HepG2 (cell line): ENCODE results near the gene GCNT4.

Experiments used
- ARNTL ChIP-seq: sonication (generic); formaldehyde crosslinking; IDR thresholded peaks from 2 replicates; pipeline ENCODE4 v1.4.0; 2020; ENCODE audit warnings: mild to moderate bottlenecking, missing genetic modification reagents
- CBX5 ChIP-seq: sonication (generic); formaldehyde crosslinking; IDR thresholded peaks from 2 replicates; pipeline ENCODE4 v1.4.0; 2020; ENCODE audit warnings: missing genetic modification reagents, borderline replicate concordance
- GABPB1 ChIP-seq: IDR thresholded peaks from 2 replicates; pipeline ENCODE4 v1.6.1; 2016; ENCODE audit warnings: mild to moderate bottlenecking, missing genetic modification reagents, moderate library complexity, missing compliant biosample characterization
- NBN ChIP-seq: fragments of 450-650 bp; conservative IDR thresholded peaks from 2 replicates; pipeline ENCODE4 v1.6.1; 2017
- NFIC ChIP-seq: IDR thresholded peaks from 2 replicates; pipeline ENCODE4 v1.6.1; 2012; ENCODE audit warnings: mild to moderate bottlenecking, low read length, inconsistent platforms
- REL ChIP-seq: sonication (generic); formaldehyde crosslinking; conservative IDR thresholded peaks from 2 replicates; pipeline ENCODE4 v1.8.0; 2022; ENCODE audit warnings: mild to moderate bottlenecking, missing genetic modification reagents, moderate library complexity
- SALL1 ChIP-seq: sonication (generic); formaldehyde crosslinking; IDR thresholded peaks from 2 replicates; pipeline ENCODE4 v1.8.0; 2022; ENCODE audit warnings: mild to moderate bottlenecking, missing genetic modification reagents
- SMAD1 ChIP-seq: sonication (generic); formaldehyde crosslinking; IDR thresholded peaks from 2 replicates; pipeline ENCODE4 v1.4.0; 2020; ENCODE audit warnings: missing genetic modification reagents, low read depth, mild to moderate bottlenecking, borderline replicate concordance
- STAT5B ChIP-seq: sonication (generic); formaldehyde crosslinking; IDR thresholded peaks from 2 replicates; pipeline ENCODE4 v1.4.0; 2020; ENCODE audit warnings: missing genetic modification reagents
- SUZ12 ChIP-seq: fragments of 150-350 bp; IDR thresholded peaks from 2 replicates; pipeline ENCODE4 v1.6.1; 2014; ENCODE audit warnings: low read depth, low read length
- ZNF274 ChIP-seq: sonication (generic); formaldehyde crosslinking; IDR thresholded peaks from 2 replicates; pipeline ENCODE4 v1.5.1; 2020; ENCODE audit warnings: mild to moderate bottlenecking, missing genetic modification reagents
- ZNF510 ChIP-seq: sonication (generic); formaldehyde crosslinking; IDR thresholded peaks from 2 replicates; pipeline ENCODE4 v1.4.0; 2020; ENCODE audit warnings: low read depth, mild to moderate bottlenecking, missing genetic modification reagents
- TF ChIP-seq, protein P1 (sequence below): sonication (generic); formaldehyde crosslinking; IDR thresholded peaks from 2 replicates; pipeline ENCODE4 v1.5.0; 2020; ENCODE audit warnings: mild to moderate bottlenecking, missing genetic modification reagents, moderate library complexity
- TF ChIP-seq, protein P2 (sequence below): sonication (generic); formaldehyde crosslinking; IDR thresholded peaks from 2 replicates; pipeline ENCODE4 v1.5.0; 2020; ENCODE audit warnings: mild to moderate bottlenecking, missing genetic modification reagents, borderline replicate concordance

DNA sequence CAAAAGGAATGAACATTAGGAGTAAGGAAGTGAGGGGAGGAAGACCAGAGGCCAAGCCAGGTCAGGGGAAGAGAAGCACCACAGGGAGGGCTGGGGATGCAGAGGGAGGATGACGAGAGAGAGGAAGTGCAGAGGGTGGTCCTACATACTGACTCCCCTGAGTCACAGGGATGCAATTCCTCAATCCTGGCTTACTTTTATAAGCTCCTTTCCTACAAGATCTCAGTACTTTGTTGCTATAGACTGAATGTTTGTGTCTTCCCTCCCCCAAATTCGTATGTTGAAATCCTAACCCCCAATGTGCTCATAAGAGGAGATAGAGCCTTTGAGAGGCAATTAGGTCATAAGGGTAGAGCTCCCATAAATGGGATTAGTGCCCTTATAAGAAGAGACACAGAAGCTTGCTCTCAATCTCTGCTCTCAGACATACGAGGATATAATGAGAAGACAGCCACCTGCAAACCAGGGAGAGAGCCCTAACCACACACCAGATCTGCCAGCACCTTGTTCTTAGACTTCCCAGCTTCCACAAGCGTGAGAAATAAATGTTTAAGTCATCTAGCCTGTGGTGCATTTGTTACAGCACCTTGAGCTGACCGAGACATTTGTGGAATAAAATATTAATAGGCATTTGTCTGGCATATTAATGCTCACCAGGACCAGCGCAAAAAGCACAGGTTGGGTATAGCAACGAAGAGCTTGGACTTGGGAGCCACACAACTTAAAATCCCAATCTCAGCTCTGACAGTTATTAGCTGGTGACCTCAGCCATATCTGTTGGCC lies 33.4 kb downstream of the GCNT4 start:
- no peak for TF ChIP-seq STAT5B (CRISPR knock-in tag)
- no peak for TF ChIP-seq SUZ12
- TF ChIP-seq, protein P1, sequence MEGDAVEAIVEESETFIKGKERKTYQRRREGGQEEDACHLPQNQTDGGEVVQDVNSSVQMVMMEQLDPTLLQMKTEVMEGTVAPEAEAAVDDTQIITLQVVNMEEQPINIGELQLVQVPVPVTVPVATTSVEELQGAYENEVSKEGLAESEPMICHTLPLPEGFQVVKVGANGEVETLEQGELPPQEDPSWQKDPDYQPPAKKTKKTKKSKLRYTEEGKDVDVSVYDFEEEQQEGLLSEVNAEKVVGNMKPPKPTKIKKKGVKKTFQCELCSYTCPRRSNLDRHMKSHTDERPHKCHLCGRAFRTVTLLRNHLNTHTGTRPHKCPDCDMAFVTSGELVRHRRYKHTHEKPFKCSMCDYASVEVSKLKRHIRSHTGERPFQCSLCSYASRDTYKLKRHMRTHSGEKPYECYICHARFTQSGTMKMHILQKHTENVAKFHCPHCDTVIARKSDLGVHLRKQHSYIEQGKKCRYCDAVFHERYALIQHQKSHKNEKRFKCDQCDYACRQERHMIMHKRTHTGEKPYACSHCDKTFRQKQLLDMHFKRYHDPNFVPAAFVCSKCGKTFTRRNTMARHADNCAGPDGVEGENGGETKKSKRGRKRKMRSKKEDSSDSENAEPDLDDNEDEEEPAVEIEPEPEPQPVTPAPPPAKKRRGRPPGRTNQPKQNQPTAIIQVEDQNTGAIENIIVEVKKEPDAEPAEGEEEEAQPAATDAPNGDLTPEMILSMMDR (CRISPR knock-in tag) = no peak
- TF ChIP-seq ZNF274 (CRISPR knock-in tag) = no peak
- TF ChIP-seq ARNTL (CRISPR knock-in tag) = no peak
- TF ChIP-seq, protein P2, sequence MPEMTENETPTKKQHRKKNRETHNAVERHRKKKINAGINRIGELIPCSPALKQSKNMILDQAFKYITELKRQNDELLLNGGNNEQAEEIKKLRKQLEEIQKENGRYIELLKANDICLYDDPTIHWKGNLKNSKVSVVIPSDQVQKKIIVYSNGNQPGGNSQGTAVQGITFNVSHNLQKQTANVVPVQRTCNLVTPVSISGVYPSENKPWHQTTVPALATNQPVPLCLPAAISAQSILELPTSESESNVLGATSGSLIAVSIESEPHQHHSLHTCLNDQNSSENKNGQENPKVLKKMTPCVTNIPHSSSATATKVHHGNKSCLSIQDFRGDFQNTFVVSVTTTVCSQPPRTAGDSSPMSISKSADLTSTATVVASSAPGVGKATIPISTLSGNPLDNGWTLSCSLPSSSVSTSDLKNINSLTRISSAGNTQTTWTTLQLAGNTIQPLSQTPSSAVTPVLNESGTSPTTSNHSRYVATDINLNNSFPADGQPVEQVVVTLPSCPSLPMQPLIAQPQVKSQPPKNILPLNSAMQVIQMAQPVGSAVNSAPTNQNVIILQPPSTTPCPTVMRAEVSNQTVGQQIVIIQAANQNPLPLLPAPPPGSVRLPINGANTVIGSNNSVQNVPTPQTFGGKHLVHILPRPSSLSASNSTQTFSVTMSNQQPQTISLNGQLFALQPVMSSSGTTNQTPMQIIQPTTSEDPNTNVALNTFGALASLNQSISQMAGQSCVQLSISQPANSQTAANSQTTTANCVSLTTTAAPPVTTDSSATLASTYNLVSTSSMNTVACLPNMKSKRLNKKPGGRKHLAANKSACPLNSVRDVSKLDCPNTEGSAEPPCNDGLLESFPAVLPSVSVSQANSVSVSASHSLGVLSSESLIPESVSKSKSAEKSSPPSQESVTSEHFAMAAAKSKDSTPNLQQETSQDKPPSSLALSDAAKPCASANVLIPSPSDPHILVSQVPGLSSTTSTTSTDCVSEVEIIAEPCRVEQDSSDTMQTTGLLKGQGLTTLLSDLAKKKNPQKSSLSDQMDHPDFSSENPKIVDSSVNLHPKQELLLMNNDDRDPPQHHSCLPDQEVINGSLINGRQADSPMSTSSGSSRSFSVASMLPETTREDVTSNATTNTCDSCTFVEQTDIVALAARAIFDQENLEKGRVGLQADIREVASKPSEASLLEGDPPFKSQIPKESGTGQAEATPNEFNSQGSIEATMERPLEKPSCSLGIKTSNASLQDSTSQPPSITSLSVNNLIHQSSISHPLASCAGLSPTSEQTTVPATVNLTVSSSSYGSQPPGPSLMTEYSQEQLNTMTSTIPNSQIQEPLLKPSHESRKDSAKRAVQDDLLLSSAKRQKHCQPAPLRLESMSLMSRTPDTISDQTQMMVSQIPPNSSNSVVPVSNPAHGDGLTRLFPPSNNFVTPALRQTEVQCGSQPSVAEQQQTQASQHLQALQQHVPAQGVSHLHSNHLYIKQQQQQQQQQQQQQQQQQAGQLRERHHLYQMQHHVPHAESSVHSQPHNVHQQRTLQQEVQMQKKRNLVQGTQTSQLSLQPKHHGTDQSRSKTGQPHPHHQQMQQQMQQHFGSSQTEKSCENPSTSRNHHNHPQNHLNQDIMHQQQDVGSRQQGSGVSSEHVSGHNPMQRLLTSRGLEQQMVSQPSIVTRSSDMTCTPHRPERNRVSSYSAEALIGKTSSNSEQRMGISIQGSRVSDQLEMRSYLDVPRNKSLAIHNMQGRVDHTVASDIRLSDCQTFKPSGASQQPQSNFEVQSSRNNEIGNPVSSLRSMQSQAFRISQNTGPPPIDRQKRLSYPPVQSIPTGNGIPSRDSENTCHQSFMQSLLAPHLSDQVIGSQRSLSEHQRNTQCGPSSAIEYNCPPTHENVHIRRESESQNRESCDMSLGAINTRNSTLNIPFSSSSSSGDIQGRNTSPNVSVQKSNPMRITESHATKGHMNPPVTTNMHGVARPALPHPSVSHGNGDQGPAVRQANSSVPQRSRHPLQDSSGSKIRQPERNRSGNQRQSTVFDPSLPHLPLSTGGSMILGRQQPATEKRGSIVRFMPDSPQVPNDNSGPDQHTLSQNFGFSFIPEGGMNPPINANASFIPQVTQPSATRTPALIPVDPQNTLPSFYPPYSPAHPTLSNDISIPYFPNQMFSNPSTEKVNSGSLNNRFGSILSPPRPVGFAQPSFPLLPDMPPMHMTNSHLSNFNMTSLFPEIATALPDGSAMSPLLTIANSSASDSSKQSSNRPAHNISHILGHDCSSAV (CRISPR knock-in tag) = no peak
- no peak for TF ChIP-seq NBN
- TF ChIP-seq SMAD1 = no peak
- no peak for TF ChIP-seq CBX5 (CRISPR knock-in tag)
- no peak for TF ChIP-seq ZNF510
- TF ChIP-seq SALL1 (CRISPR knock-in tag) = no peak
- TF ChIP-seq GABPB1 = no peak
- TF ChIP-seq NFIC = no peak
- TF ChIP-seq REL = no peak
